RWPE1 (cell line): ENCODE data around the gene FOXA3.
A peak's percentile ranks its signal among the peaks of the same experiment; 100 is the strongest.

Experiments used
- CTCF ChIA-PET: fragments of 350-600 bp; sonication (Branson Sonifier 250); formaldehyde crosslinking; extraction: SDS; loops from one replicate; lab custom pipeline; 2021; lab: Yijun Ruan, JAX
- POLR2A ChIA-PET: fragments of 400-600 bp; formaldehyde crosslinking; extraction: SDS; loops from one replicate; lab custom pipeline; 2020; ENCODE audit warnings: antibody characterized with exemption; ENCODE audit not compliant: low non-redundant PET; lab: Yijun Ruan, JAX
- DNase-seq: peaks from one replicate; pipeline ENCODE4 v3.0.0; 2012; ENCODE audit warnings: low spot score
- H3K27ac ChIP-seq: fragments of 450-650 bp; 2 replicates; pipeline ENCODE4 v1.5.1; 2017
- CTCF ChIP-seq: fragments of 450-650 bp; conservative IDR thresholded peaks from 2 replicates; pipeline ENCODE4 v1.5.1; 2017; ENCODE audit warnings: low read depth, mild to moderate bottlenecking

The FOXA3 gene

GRCh38 chr19:45897261-45897812, 33.2 kb downstream of the FOXA3 start:
- ChIA-PET CTCF (interaction anchor here (0.7 kb wide), 1 partner anchor 182 kb away, joined by 4 read pairs; no protein-coding TSS in a partner anchor), POLR2A (no interaction called here)
- DNase-seq = no peak
- no peak overlapping the region for H3K27ac ChIP-seq
- no peak for TF ChIP-seq CTCF

- no peak overlapping the region for H3K27ac ChIP-seq
- no peak for TF ChIP-seq CTCF
- DNase-seq = no peak
- ChIA-PET CTCF (no interaction called here), POLR2A (no interaction called here)
Observed at GRCh38 chr19:45899253-45899652, 35.1 kb downstream of the FOXA3 start.

GRCh38 chr19:45899919-45900589, 35.9 kb downstream of the FOXA3 start:
- ChIA-PET POLR2A (no interaction called here), CTCF (interaction anchor here (0.6 kb wide), 1 partner anchor 10 kb away, joined by 4 read pairs; no protein-coding TSS in a partner anchor)
- DNase-seq = no peak
- TF ChIP-seq CTCF = no peak
- H3K27ac ChIP-seq = no peak overlapping the region

GRCh38 chr19:45900738-45901431, 36.8 kb downstream of the FOXA3 start:
- DNase-seq = no peak
- POLR2A ChIA-PET = no interaction called here
- CTCF ChIA-PET = interaction anchor here (0.6 to 1.2 kb wide), 3 partner anchors 11 to 176 kb away, joined by 3 to 4 read pairs (median 3); no protein-coding TSS in a partner anchor
- TF ChIP-seq CTCF = no peak
- H3K27ac ChIP-seq = peak overlapping the region; percentile 85

DNA sequence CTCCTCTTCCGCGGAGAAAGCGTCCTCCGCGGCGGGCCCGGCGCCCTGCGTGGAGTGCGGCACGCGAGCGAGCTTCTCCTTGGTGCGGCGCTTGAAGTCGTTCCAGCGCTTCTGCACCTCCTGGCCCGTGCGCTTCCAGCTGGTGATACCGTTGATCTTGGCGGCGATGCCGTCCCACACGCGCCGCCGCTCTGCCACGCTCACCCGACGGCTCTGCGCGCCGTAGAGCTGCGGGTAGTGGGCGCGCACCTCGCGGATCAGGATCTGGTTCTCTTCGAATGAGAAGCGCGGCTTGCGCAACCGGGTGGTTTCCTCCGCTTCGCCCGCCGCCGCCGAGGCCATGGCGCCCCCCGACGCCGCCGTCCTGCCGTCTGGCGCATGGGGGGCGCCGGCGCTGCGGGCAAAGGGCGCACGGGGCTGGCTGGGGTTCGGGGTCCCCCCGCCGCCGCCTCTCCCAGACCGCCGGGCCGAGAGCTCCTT, 37.3 kb downstream of the FOXA3 start:
- POLR2A ChIA-PET = no interaction called here

More for the DNA sequence above, 37.3 kb downstream of the FOXA3 start:
- CTCF ChIA-PET = interaction anchor here (0.6 to 1.2 kb wide), 2 partner anchors 159 to 176 kb away, joined by 3 read pairs; no protein-coding TSS in a partner anchor
- no peak for TF ChIP-seq CTCF
- no peak for DNase-seq
- H3K27ac ChIP-seq = peak overlapping the region; percentile 85
